OCI-LY7 (cell line): ENCODE results near the gene CMTM4. TPM values are rescaled to one million over a fixed set of nuclear protein-coding genes. Genes with fewer than 3 reads are reported as not detected.
"Not testable (repeated sequence)": the region's sequence is repeated elsewhere in the genome, so short reads cannot be mapped to it uniquely, and the experiment has no call there.

Experiments used
- BruUV-seq: library from RNA; stranded (reverse); fragments of 400-500 nt; replicated peaks from 2 replicates; lab custom pipeline; 2021; lab: Mats Ljungman, UMichigan
- CTCF ChIA-PET: fragments of 300-600 bp; sonication (Branson Sonifier 250); formaldehyde crosslinking; loops from one replicate; lab custom pipeline; 2022; ENCODE audit warnings: antibody characterized with exemption; ENCODE audit not compliant: unreplicated experiment; lab: Charles Lee
- POLR2A ChIA-PET: fragments of 300-600 bp; sonication (Branson Sonifier 250); formaldehyde crosslinking; loops from one replicate; lab custom pipeline; 2022; ENCODE audit warnings: antibody characterized with exemption; lab: Charles Lee
- DNase-seq: peaks from one replicate; pipeline ENCODE4 v3.0.0-alpha.2; 2015; ENCODE audit warnings: low spot score
- H2AFZ ChIP-seq: fragments of 200-600 bp; sonication (generic), shearing (Covaris generic); 2 replicates; pipeline ENCODE4 v1.6.1; 2014; ENCODE audit warnings: mild to moderate bottlenecking, antibody characterized with exemption, low read length, moderate library complexity
- H3K27ac ChIP-seq: fragments of 200-600 bp; sonication (generic); 2 replicates; pipeline ENCODE4 v1.5.1; 2014; ENCODE audit warnings: mixed run types, low read depth, mild to moderate bottlenecking, moderate library complexity, low read length, inconsistent platforms; ENCODE audit not compliant: poor library complexity, severe bottlenecking
- H3K36me3 ChIP-seq: fragments of 200-600 bp; sonication (generic); 2 replicates; pipeline ENCODE4 v1.6.1; 2014; ENCODE audit warnings: mild to moderate bottlenecking, antibody characterized with exemption, low read length, moderate library complexity, mixed read lengths; ENCODE audit not compliant: insufficient read depth
- H3K4me1 ChIP-seq: fragments of 200-600 bp; sonication (generic); 2 replicates; pipeline ENCODE4 v1.5.1; 2014; ENCODE audit warnings: mild to moderate bottlenecking, low read length; ENCODE audit not compliant: insufficient read depth, poor library complexity, severe bottlenecking
- H3K4me2 ChIP-seq: fragments of 200-600 bp; sonication (generic); 2 replicates; pipeline ENCODE4 v1.6.1; 2014; ENCODE audit warnings: mild to moderate bottlenecking, low read length
- H3K4me3 ChIP-seq: fragments of 200-600 bp; sonication (generic); 2 replicates; pipeline ENCODE4 v1.5.1; 2014; ENCODE audit warnings: mild to moderate bottlenecking, low read depth, low read length; ENCODE audit not compliant: poor library complexity, severe bottlenecking
- H3K79me2 ChIP-seq: fragments of 200-600 bp; sonication (generic); 2 replicates; pipeline ENCODE4 v1.6.1; 2016; ENCODE audit warnings: low read depth, mild to moderate bottlenecking, low read length, moderate library complexity, mixed read lengths; ENCODE audit not compliant: insufficient read depth
- H3K9me2 ChIP-seq: fragments of 200-600 bp; sonication (generic); 2 replicates; pipeline ENCODE4 v1.6.1; 2016; ENCODE audit warnings: mild to moderate bottlenecking, low read length, mixed read lengths; ENCODE audit not compliant: insufficient read depth
- H3K9me3 ChIP-seq: fragments of 200-600 bp; sonication (generic); 2 replicates; pipeline ENCODE4 v1.6.1; 2014; ENCODE audit warnings: mild to moderate bottlenecking, mixed run types, low read length, mixed read lengths
- H4K20me1 ChIP-seq: fragments of 200-600 bp; sonication (generic); 2 replicates; pipeline ENCODE4 v1.6.1; 2014; ENCODE audit warnings: mild to moderate bottlenecking, antibody characterized with exemption, low read length, moderate library complexity, mixed read lengths; ENCODE audit not compliant: insufficient read depth
- CTCF ChIP-seq: fragments of 200-600 bp; sonication (generic); conservative IDR thresholded peaks from 2 replicates; pipeline ENCODE4 v1.5.1; 2014; ENCODE audit warnings: mild to moderate bottlenecking, antibody characterized with exemption, low read length, moderate library complexity, mixed read lengths
- EZH2phosphoT487 ChIP-seq: fragments of 200-600 bp; sonication (generic); IDR thresholded peaks from 2 replicates; pipeline ENCODE4 v1.6.1; 2018; ENCODE audit warnings: low read depth, borderline replicate concordance, mild to moderate bottlenecking, mixed run types, antibody characterized with exemption, low read length, moderate library complexity, mixed read lengths
- intact Hi-C: fragments of 100-400 bp; cut with micrococcal nuclease; formaldehyde crosslinking; loops from one replicate; pipeline ENCODE4 v1.10.0; 2022; ENCODE audit not compliant: unreplicated experiment
- total RNA-seq, 2 experiments: library from RNA; depleted of rRNA in 1 of 2; stranded (reverse); fragments of >200 nt in 1 of 2; shearing (Covaris generic) in 1 of 2; gene quantifications; 2 replicates each; pipeline ENCODE4 v1.2.3, GENCODE V29; 2014 to 2022

The CMTM4 gene
- total RNA-seq, 2 experiments from 2014 or later, result 0.03 to 1.3 TPM

- ChIA-PET CTCF (no interaction called here), POLR2A (interaction anchor here (0.6 to 0.9 kb wide), 2 partner anchors 9 to 125 kb away, joined by 4 read pairs; no protein-coding TSS in a partner anchor)
- no peaks in the 10 kb centered on the region for H3K4me1 ChIP-seq
- no TSS peak for BruUV-seq
- no peaks in the 10 kb centered on the region for H3K9me2 ChIP-seq
- H4K20me1 ChIP-seq, result no peaks in the 10 kb centered on the region
- no peak overlapping the region for H2AFZ ChIP-seq
- DNase-seq, result no peak
- intact Hi-C loops, result no loop called here
- no peak overlapping the region for H3K4me2 ChIP-seq
- no peaks in the 10 kb centered on the region for H3K36me3 ChIP-seq
- H3K9me3 ChIP-seq, result no peaks in the 10 kb centered on the region
- H3K79me2 ChIP-seq, result no peaks in the 10 kb centered on the region
- no peak overlapping the region for H3K27ac ChIP-seq
- TF ChIP-seq EZH2phosphoT487 (no peak), CTCF (no peak)
- H3K4me3 ChIP-seq, result no peak overlapping the region
Measured at GRCh38 chr16:66687906-66688625, 8.5 kb downstream of the CMTM4 start.

- BruUV-seq, H3K36me3 ChIP-seq, H3K9me2 ChIP-seq, CTCF ChIA-PET, H3K27ac ChIP-seq, POLR2A ChIA-PET, DNase-seq, H3K79me2 ChIP-seq, H3K9me3 ChIP-seq, H4K20me1 ChIP-seq, H3K4me2 ChIP-seq, H3K4me3 ChIP-seq, H3K4me1 ChIP-seq, intact Hi-C loops, H2AFZ ChIP-seq: not testable (repeated sequence)
Measured at GRCh38 chr16:66685501-66686115, 10.9 kb downstream of the CMTM4 start.

- H3K27ac ChIP-seq, result no peak overlapping the region
- ChIA-PET CTCF (no interaction called here), POLR2A (no interaction called here)
- intact Hi-C loops, result no loop called here
- H3K36me3 ChIP-seq, result no peaks in the 10 kb centered on the region
- no peak for TF ChIP-seq CTCF
- TF ChIP-seq EZH2phosphoT487, result no peak
- H4K20me1 ChIP-seq, result no peaks in the 10 kb centered on the region
- no peak overlapping the region for H2AFZ ChIP-seq
- no peaks in the 10 kb centered on the region for H3K4me1 ChIP-seq
- no peaks in the 10 kb centered on the region for H3K9me2 ChIP-seq
- no peaks in the 10 kb centered on the region for H3K9me3 ChIP-seq
- no peak overlapping the region for H3K4me3 ChIP-seq
- no TSS peak for BruUV-seq
- H3K79me2 ChIP-seq, result no peaks in the 10 kb centered on the region
- H3K4me2 ChIP-seq, result no peak overlapping the region
- DNase-seq, result no peak
Measured at GRCh38 chr16:66682271-66682670, 14.3 kb downstream of the CMTM4 start.
